GM19239 (cell line): ENCODE measurements around the gene PARD6B.
"Not testable (repeated sequence)": the region's sequence is repeated elsewhere in the genome, so short reads cannot be mapped to it uniquely, and the experiment has no call there.

Source experiments
- DNase-seq: peaks from one replicate; pipeline ENCODE4 v3.0.0; 2011; ENCODE audit warnings: low spot score; ENCODE audit not compliant: insufficient read length
- FAIRE-seq: peaks from 2 replicates; lab custom pipeline; 2011; peaks lifted over from hg19 to GRCh38; lab: Jason Lieb, UNC

PARD6B gene

GRCh38 chr20:50701041-50701963, 30.1 kb upstream of the PARD6B start:
- FAIRE-seq: no peak
- no peak for DNase-seq

- FAIRE-seq, DNase-seq: not testable (repeated sequence)
Observed at GRCh38 chr20:50703651-50704438, 27.5 kb upstream of the PARD6B start.

GRCh38 chr20:50704514-50704913, 26.9 kb upstream of the PARD6B start:
- DNase-seq: no peak

GRCh38 chr20:50704971-50705370, 26.4 kb upstream of the PARD6B start:
- FAIRE-seq (no peak), DNase-seq (no peak)

More at GRCh38 chr20:50704514-50704913, 26.9 kb upstream of the PARD6B start:
- no peak for FAIRE-seq

GRCh38 chr20:50708845-50709635, 22.3 kb upstream of the PARD6B start:
- no peak for DNase-seq
- FAIRE-seq: no peak

- FAIRE-seq (no peak), DNase-seq (no peak)
Observed at GRCh38 chr20:50709636-50709973, 21.8 kb upstream of the PARD6B start.

- DNase-seq (no peak), FAIRE-seq (no peak)
Observed at GRCh38 chr20:50710492-50711063, 20.8 kb upstream of the PARD6B start.

GRCh38 chr20:50711113-50711825, 20.1 kb upstream of the PARD6B start:
- DNase-seq (no peak), FAIRE-seq (no peak)

GRCh38 chr20:50712771-50713656, 18.4 kb upstream of the PARD6B start:
- DNase-seq: no peak
- FAIRE-seq: no peak

- DNase-seq: no peak
- FAIRE-seq: no peak
Observed at GRCh38 chr20:50713657-50714101, 17.7 kb upstream of the PARD6B start.

GRCh38 chr20:50714426-50714825, 17.0 kb upstream of the PARD6B start:
- FAIRE-seq, DNase-seq: not testable (repeated sequence)

- FAIRE-seq (no peak), DNase-seq (no peak)
Observed at GRCh38 chr20:50715694-50716093, 15.7 kb upstream of the PARD6B start.

GRCh38 chr20:50716518-50716917, 14.9 kb upstream of the PARD6B start:
- no peak for DNase-seq
- no peak for FAIRE-seq

- DNase-seq: no peak
- FAIRE-seq: no peak
Observed at GRCh38 chr20:50717312-50717711, 14.1 kb upstream of the PARD6B start.

- FAIRE-seq: no peak
- no peak for DNase-seq
Observed at GRCh38 chr20:50717974-50718761, 13.2 kb upstream of the PARD6B start.

- DNase-seq: no peak
- no peak for FAIRE-seq
Observed at GRCh38 chr20:50719328-50719727, 12.1 kb upstream of the PARD6B start.

- FAIRE-seq (no peak), DNase-seq (no peak)
Observed at GRCh38 chr20:50720026-50720425, 11.4 kb upstream of the PARD6B start.

- DNase-seq (no peak), FAIRE-seq (no peak)
Observed at GRCh38 chr20:50720582-50720981, 10.8 kb upstream of the PARD6B start.
